Liver (tissue), 9 donors: Measurements from ENCODE around the gene RALGAPB. TPM values are rescaled to one million over a fixed set of nuclear protein-coding genes. Genes with fewer than 3 reads are reported as not detected.

Experiments
- DNase-seq: peaks from one replicate; pipeline ENCODE4 v3.0.0-alpha.2; 2017; ENCODE audit warnings: low spot score
- H3K27ac ChIP-seq, 2 donors: one replicate each; pipeline ENCODE4 v1.7.0; 2013; ENCODE audit warnings: inconsistent platforms in 2 of 2, low read length in 2 of 2, control low read depth in 1 of 2, low read depth in 1 of 2, mild to moderate bottlenecking in 1 of 2
- H3K27me3 ChIP-seq, 4 donors: one replicate each; pipeline versions ENCODE4 v1.6.1 to v1.7.0; 2013; ENCODE audit warnings: low read length in 3 of 4, inconsistent platforms in 1 of 4, mild to moderate bottlenecking in 1 of 4, moderate library complexity in 1 of 4; ENCODE audit not compliant: control insufficient read depth in 4 of 4, insufficient read depth in 4 of 4
- H3K36me3 ChIP-seq, 4 donors: one replicate each; pipeline versions ENCODE4 v1.6.1 to v1.7.0; 2013; ENCODE audit warnings: low read length in 3 of 4, mild to moderate bottlenecking in 3 of 4, low read depth in 1 of 4, moderate library complexity in 1 of 4; ENCODE audit not compliant: control insufficient read depth in 4 of 4, insufficient read depth in 3 of 4
- H3K4me1 ChIP-seq, 4 donors: one replicate each; pipeline versions ENCODE4 v1.6.1 to v1.7.0; 2013; ENCODE audit warnings: low read length in 3 of 4, mild to moderate bottlenecking in 3 of 4, moderate library complexity in 1 of 4; ENCODE audit not compliant: control insufficient read depth in 4 of 4, insufficient read depth in 4 of 4
- H3K4me3 ChIP-seq, 3 donors: one replicate each; pipeline versions ENCODE4 v1.6.1 to v1.7.0; 2013; ENCODE audit warnings: low read length in 3 of 3, control low read depth in 1 of 3, low read depth in 1 of 3, mild to moderate bottlenecking in 1 of 3
- H3K9ac ChIP-seq, 2 donors: one replicate each; pipeline ENCODE4 v1.7.0; 2013; ENCODE audit warnings: low read length in 2 of 2, mild to moderate bottlenecking in 2 of 2, moderate library complexity in 2 of 2, control low read depth in 1 of 2, low read depth in 1 of 2
- H3K9me3 ChIP-seq, 4 donors: one replicate each; pipeline versions ENCODE4 v1.6.1 to v1.7.0; 2013; ENCODE audit warnings: low read length in 3 of 4; ENCODE audit not compliant: control insufficient read depth in 4 of 4
- CTCF ChIP-seq: fragments of 150-350 bp; IDR thresholded peaks from 2 replicates; pipeline ENCODE4 v1.5.1; 2017; ENCODE audit warnings: improper control_type of control experiment, low read depth, low read length; ENCODE audit not compliant: missing input control
- EGR1 ChIP-seq, 2 donors: IDR thresholded peaks; 2 replicates each; pipeline ENCODE4 v1.6.1; 2016 to 2018; ENCODE audit warnings: antibody characterized with exemption in 2 of 2, low read depth in 2 of 2
- FOXA1 ChIP-seq: IDR thresholded peaks from 2 replicates; pipeline ENCODE4 v1.6.1; 2016; ENCODE audit warnings: antibody characterized with exemption
- HNF4A ChIP-seq, 2 donors: conservative IDR thresholded peaks; 2 replicates each; pipeline ENCODE4 v1.6.1; 2016; ENCODE audit warnings: antibody characterized with exemption in 2 of 2, mild to moderate bottlenecking in 2 of 2
- HNF4G ChIP-seq: IDR thresholded peaks from 2 replicates; pipeline ENCODE4 v1.6.1; 2016; ENCODE audit warnings: antibody characterized with exemption
- JUND ChIP-seq, 2 donors: IDR thresholded peaks; 2 replicates each; pipeline ENCODE4 v1.6.1; 2016; ENCODE audit warnings: antibody characterized with exemption in 2 of 2
- MAX ChIP-seq: IDR thresholded peaks from 2 replicates; pipeline ENCODE4 v1.6.1; 2016; ENCODE audit warnings: antibody characterized with exemption
- NR2F2 ChIP-seq: IDR thresholded peaks from 2 replicates; pipeline ENCODE4 v1.6.1; 2016; ENCODE audit warnings: antibody characterized with exemption
- RAD21 ChIP-seq, 2 donors: IDR thresholded peaks; 2 replicates each; pipeline ENCODE4 v1.6.1; 2016; ENCODE audit warnings: antibody characterized with exemption in 2 of 2, mild to moderate bottlenecking in 2 of 2
- REST ChIP-seq: IDR thresholded peaks from 2 replicates; pipeline ENCODE4 v1.6.1; 2016; ENCODE audit warnings: antibody characterized with exemption, mild to moderate bottlenecking
- SP1 ChIP-seq: IDR thresholded peaks from 2 replicates; pipeline ENCODE4 v1.6.1; 2018; ENCODE audit warnings: antibody characterized with exemption, mild to moderate bottlenecking
- TAF1 ChIP-seq: conservative IDR thresholded peaks from 2 replicates; pipeline ENCODE4 v1.6.1; 2016; ENCODE audit warnings: antibody characterized with exemption, mild to moderate bottlenecking
- ZBTB33 ChIP-seq: IDR thresholded peaks from 2 replicates; pipeline ENCODE4 v1.6.1; 2016; ENCODE audit warnings: antibody characterized with exemption
- WGBS: extraction: QIAGEN DNeasy Blood & Tissue Kit; methylation state at CpG from one replicate; pipeline ENCODE4 v1.1.7; 2013; 5-methylcytosine and 5-hydroxymethylcytosine counted together
- polyA plus RNA-seq, 2 donors: library from polyadenylated mRNA; stranded (reverse) in 1 of 2; unstranded in 1 of 2; fragments of 200-250 nt in 1 of 2; fragments of >200 nt in 1 of 2; fragmentation: Nextera tagmentation in 1 of 2; extraction: Ambion mirVana in 1 of 2; gene quantifications; one replicate each; pipeline versions ENCODE4 v1.2.1 to v1.2.3, GENCODE V29; 2013 to 2015
- total RNA-seq, 2 donors: library from RNA; depleted of rRNA; stranded (reverse); fragments of >200 nt; gene quantifications; one replicate each; pipeline ENCODE4 v1.2.3, GENCODE V29; 2014
- donor health status: healthy.
- donor health status: healthy.
- donor health status: healthy.
- donor health status: healthy.
- donor health status: healthy.

Gene RALGAPB
- total and polyA plus RNA-seq, 4 donors, result 4.3 to 19.7 (median 9.5) TPM

GRCh38 chr20:38615283-38615682 is 142.6 kb downstream of the RALGAPB start:
- Histone ChIP-seq H3K27ac (no peak overlapping the region), H3K4me1 (no peaks in the 10 kb centered on the region), H3K9me3 (no peaks in the 10 kb centered on the region), H3K9ac (no peak overlapping the region), H3K36me3 (no peaks in the 10 kb centered on the region), H3K4me3 (no peak overlapping the region), H3K27me3 (no peaks in the 10 kb centered on the region)
- DNase-seq, result no peak
- 87% methylated on average over 15 of the region's 15 CpGs for WGBS
- no peak for TF ChIP-seq CTCF

- no peaks in the 10 kb centered on the region for H3K4me1 ChIP-seq
- H3K27ac ChIP-seq, result no peak overlapping the region
- DNase-seq, result no peak
- 87% methylated on average over 4 of the region's 4 CpGs for WGBS
- H3K9me3 ChIP-seq, result no peaks in the 10 kb centered on the region
- H3K9ac ChIP-seq, result no peak overlapping the region
- no peaks in the 10 kb centered on the region for H3K36me3 ChIP-seq
- TF ChIP-seq TAF1, result no peak
- TF ChIP-seq FOXA1, result no peak
- no peak for TF ChIP-seq NR2F2
- TF ChIP-seq HNF4A (conservative IDR thresholded peaks at IDR 0.05), result no peak
- no peak for TF ChIP-seq MAX
- TF ChIP-seq SP1, result no peak
- TF ChIP-seq JUND (IDR thresholded peaks at IDR 0.05), result no peak
- no peak for TF ChIP-seq HNF4G
- no peak for TF ChIP-seq CTCF
- TF ChIP-seq RAD21 (IDR thresholded peaks at IDR 0.05), result no peak
- TF ChIP-seq EGR1 (IDR thresholded peaks at IDR 0.05; ENCODE audit: low read depth in 2 of 2), result no peak
- TF ChIP-seq REST, result no peak
- no peak for TF ChIP-seq ZBTB33
- H3K4me3 ChIP-seq, result no peak overlapping the region
- H3K27me3 ChIP-seq, result no peaks in the 10 kb centered on the region
These were observed 143.8 kb downstream of the RALGAPB start for GRCh38 chr20:38616457-38616856.
